EH (cell line): ENCODE results near the gene HES4.

Source experiments
- DNase-seq: peaks from one replicate; pipeline ENCODE4 v3.0.0-alpha.2; 2015; ENCODE audit warnings: low read depth

HES4 gene

DNA sequence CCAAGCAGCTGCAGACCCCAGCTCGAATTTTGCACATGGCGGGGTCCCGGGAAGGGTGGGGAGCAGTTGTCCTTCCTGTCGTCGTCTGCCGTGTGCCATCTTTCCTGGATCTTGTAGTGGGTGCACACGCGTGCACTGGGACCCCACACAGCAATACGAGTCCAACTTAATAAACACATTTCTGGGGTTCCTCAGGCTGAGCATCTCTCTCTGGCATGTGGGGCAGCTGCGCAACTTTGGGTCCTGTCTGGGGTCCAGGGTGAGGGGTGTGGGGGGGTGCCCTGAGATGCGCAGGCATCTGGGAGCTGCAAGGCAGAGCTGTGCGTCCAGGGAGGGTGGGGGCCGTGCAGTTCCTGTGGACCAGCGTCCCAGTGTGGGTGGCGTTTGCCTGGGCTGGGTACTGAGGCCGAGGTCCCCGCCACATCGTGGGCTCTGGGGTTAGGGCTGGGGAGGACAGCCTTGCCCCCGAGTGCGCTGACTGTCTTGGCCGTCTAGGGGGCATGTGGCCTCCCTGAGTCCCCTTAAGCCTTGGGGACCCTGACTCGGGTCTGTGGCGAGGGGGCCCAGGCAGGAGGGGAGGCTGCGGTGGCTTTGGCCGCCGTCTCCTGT, 34.3 kb downstream of the HES4 start:
- no peak for DNase-seq

DNA sequence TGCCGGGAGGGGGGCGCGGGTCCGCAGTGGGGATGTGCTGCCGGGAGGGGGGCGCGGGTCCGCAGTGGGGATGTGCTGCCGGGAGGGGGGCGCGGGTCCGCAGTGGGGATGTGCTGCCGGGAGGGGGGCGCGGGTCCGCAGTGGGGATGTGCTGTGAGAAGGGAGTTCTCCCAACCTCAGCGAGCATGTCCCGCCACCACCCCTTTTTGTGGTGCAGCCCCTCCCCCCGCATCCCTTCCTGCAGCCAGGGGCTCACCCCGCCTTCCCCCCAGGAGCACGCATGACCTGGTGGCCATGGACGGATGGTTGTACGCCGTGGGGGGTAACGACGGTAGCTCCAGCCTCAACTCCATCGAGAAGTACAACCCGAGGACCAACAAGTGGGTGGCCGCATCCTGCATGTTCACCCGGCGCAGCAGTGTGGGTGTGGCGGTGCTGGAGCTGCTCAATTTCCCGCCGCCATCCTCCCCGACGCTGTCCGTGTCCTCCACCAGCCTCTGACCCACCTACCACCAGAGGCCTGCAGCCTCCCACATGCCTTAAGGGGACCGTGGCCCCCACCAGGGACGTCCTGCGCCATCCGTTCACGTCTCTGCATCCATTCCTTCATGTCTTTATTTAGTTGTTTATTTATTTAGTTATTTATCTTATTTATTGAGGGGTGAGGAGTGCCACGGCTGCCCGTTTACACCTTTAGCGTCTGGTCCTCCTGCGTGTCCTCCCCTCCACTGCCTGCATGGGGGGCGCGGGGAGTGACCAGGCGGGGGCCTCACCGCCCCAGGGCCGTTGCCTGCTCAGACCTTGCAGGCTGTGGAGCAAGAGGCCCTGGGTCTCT, 35.0 kb downstream of the HES4 start:
- DNase-seq, result no peak

DNA sequence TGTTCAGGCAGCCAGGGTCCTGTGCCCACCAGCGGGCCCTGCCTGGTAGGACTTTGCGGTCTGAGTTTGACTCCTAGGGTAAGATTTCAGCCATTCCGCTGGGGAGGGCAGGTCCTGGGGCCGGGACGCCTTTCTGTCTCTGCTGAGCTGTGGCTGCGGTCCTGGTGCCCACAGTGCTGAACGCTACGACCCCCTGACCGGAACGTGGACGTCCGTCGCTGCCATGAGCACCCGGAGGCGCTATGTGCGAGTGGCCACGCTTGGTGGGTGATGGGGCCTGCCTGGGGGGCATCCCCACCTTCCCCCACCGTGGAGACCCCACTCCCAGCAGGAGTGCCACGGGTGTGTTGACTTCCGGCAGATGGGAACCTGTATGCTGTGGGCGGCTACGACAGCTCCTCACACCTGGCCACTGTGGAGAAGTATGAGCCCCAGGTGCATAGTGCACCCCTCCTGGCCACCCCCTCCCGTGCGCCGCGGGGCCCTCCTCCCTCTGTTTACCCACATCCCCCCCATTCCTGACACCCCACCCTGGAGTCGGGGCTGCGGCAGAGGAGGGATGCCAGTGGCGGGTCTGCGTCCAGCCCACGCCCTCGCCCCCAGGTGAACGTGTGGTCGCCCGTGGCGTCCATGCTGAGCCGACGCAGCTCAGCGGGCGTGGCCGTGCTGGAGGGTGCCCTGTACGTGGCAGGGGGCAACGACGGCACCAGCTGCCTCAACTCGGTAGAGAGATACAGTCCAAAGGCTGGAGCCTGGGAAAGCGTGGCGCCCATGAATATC, 36.0 kb downstream of the HES4 start:
- no peak for DNase-seq

DNA sequence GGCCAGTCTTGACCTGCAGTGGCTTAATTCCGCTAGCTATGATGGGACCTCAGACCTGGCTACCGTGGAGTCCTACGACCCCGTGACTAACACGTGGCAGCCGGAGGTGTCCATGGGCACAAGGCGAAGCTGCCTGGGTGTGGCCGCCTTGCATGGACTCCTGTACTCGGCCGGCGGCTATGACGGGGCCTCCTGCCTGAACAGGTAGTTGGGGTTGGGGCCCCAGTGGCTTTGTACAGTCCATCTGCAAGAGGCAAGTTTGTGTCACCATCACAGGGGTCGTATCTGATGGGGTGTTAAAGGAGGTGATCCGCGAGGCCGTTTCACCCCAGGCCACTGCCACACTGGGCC, 36.6 kb downstream of the HES4 start:
- no peak for DNase-seq

DNA sequence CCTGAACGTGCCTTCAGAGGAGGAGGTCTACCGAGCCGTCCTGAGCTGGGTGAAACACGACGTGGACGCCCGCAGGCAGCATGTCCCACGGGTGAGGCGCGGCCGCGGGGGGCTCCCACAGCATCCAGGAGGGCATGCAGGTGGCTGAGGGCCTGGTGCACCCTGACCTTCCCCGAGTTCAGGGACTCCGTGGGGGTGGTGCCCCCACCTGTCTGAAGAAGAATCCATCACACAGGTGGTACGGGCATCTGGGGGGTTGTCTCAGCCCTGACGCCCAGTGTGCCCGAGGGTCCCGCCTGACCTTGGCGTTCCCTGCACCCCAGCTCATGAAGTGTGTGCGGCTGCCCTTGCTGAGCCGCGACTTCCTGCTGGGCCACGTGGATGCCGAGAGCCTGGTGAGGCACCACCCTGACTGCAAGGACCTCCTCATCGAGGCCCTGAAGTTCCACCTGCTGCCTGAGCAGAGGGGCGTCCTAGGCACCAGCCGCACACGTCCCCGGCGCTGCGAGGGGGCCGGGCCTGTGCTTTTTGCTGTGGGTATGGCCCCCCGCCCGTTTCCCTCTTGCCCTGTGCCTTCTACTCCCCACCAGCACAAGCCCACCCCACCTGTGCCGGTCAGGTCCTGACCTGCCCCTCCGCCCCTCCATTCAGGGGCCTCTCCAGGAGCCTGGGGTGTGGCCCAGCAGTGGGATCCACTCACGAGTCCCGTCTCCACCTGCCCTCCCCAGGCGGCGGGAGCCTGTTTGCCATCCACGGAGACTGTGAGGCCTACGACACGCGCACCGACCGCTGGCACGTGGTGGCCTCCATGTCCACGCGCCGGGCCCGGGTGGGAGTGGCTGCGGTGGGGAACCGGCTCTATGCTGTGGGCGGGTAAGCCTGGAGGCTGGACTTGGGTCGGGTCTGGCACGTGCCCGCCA, 37.3 kb downstream of the HES4 start:
- no peak for DNase-seq

DNA sequence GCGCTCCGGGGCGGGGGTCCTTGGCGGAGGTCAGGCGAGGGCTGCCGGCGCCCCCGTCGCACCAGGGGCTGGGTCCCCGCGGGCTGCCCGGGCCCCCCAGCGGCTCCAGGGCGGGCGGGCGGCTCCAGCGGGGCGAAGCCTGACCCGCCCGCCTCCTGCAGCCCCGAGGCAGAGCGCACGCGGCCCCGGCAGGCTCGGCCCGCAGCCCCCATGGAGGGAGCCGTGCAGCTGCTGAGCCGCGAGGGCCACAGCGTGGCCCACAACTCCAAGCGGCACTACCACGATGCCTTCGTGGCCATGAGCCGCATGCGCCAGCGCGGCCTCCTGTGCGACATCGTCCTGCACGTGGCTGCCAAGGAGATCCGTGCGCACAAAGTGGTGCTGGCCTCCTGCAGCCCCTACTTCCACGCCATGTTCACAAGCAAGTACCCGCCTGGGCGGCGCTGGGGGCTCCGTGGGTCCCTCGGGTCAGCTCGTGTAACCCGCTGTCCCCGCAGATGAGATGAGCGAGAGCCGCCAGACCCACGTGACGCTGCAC, 38.7 kb downstream of the HES4 start:
- no peak for DNase-seq

DNA sequence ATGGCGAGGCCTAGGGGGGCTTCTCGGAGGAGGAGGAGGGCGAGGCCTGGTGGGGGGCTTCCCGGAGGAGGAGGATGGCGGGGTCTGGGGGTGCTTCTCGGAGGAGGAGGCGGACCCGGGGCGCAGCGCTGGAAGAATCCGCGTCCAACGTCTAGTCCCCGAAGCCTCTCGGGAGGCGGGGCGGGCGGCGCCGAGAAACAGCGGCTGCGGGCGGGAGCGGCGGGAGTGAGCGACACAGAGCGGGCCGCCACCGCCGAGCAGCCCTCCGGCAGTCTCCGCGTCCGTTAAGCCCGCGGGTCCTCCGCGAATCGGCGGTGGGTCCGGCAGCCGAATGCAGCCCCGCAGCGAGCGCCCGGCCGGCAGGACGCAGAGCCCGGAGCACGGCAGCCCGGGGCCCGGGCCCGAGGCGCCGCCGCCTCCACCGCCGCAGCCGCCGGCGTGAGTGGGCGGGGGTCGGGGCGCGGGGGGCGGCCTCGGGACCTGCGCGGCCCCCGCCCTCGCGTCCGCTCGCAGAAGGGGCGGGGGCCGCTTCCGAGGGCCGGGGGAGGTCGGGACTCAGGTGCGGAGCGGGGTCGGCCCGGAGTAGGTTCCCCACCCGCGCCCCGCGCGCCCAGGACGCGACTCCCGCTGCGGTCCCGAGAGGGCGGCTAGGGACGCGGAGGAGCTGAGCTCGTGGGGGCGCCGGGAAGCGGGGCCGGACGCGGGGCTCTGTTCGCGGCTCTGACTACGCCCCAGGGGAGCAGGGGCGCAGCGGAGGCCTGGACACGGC, 39.4 kb downstream of the HES4 start, which contains the start of gene KLHL17:
Gene KLHL17, plus strand, starts transcription at position 222 of the 769 bp plus-strand sequence. Its CDS starts 110 bp downstream, at position 332.
- DNase-seq, result peak; percentile 65

DNA sequence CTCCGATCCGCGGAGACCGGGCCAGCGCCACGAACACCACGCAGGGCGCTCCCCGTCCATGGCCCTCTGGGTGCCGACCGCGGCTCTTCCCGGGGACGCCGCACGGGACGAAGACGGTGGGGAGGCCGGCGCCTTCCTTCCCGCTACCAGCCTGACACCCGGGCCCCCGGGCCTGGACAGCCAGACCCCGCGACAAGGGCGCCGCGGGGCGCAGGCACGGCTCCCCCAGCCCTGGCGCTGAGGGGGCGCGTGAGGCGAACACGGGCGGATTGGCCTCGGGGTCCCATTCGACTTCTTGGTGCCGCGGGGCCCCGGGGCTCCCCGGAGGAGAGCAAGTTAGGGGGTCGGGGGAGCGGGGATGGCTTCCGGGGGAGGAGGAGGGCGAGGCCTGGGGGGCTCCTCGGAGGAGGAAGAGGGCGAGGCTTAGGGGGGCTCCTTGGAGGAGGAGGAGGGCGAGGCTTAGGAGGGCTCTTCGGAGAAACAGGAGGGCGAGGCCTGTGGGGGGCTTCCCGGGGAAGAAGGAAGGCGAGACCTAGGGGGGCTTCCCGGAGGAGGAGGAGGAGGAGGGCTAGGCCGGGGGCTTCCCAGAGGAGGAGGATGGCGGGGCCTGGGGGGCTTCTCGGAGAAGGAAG, 40.0 kb downstream of the HES4 start:
- no peak for DNase-seq

DNA sequence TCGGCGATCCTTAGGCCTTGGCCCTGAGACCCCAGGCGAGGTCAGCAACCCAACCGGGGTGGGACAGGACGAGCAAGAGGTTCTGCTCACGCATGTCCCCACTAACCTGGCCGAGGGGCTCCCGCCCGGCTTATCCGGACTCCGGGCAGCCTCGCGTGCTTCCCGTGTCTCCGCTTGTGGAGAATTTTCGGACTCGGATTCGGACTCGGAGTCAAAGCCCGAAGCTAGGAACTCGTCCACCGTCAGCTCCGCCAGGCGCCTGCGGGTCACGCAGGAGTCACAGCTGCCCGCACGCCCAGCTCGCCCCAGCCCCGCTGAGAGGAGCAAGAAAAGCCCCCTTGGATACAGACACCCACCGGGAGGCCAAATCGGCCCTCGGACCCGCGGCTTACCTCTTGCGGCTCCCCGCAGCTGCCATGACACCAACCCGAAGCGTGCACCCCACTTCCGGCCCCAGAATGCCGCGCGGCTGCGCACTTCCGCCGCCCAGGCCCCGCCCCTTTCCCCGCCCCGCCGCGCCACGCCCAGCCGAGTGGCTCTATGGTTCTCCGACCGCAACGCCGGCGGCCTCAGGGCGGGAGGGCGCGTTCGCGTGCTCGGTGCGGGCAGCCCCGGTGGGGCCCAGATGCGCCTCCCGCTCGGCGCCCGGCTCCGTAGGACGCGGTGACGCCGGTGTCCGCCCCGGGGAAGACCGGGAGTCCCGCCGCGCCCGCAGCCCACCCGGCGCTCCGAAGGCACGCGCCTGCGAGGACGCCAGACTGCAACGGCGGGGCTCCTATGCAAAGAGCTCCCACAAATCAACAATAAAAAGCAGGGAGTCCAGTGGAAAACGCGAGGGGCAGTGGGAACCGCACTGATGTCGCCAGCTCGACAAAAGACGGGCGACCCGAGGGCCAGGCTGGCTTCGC, 40.8 kb downstream of the HES4 start, which contains the start of gene NOC2L:
Gene NOC2L, minus strand, starts transcription at position 434 of the 908 bp plus-strand sequence. Its CDS starts 16 bp downstream, at position 418.
- peak; percentile 87 for DNase-seq

DNA sequence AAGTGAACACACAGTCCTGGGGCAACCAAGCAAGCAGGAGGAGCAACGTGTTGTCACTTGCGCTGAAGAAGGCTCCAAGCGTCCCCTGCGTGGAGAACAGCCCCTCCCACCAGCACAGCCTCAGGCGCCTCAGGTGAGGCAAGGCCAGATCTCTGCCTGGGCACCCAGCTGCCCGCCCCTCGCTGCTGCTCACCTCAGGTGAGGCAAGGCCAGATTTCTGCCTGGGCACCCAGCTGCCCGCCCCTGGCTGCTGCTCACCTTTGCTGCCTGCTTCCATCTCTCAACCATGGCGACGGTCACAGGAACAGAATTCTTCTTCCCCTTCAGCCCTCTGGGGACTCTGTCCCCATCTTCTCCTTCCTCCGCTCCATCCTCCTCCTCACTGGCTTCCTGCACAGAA, 43.3 kb downstream of the HES4 start:
- DNase-seq, result no peak

DNA sequence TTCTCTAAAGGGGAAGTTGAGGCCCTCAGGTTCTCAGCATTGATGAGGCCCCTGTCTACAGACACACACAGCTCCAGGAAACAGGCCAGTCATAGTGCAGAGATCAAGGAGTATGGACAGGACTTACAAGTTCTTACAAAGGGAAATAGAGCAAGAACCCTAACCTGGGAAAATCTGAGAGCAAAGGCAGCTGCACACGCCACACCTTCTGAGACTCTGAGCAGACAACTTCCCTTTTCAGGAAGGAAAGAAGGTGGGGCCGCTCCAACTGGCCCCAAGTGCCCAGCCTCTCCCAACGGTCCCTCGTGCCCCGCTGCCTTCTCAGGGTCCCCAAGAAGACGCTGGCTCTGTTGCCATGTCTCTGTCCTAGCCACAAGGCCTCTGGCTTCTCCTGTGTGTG, 44.4 kb downstream of the HES4 start:
- no peak for DNase-seq

DNA sequence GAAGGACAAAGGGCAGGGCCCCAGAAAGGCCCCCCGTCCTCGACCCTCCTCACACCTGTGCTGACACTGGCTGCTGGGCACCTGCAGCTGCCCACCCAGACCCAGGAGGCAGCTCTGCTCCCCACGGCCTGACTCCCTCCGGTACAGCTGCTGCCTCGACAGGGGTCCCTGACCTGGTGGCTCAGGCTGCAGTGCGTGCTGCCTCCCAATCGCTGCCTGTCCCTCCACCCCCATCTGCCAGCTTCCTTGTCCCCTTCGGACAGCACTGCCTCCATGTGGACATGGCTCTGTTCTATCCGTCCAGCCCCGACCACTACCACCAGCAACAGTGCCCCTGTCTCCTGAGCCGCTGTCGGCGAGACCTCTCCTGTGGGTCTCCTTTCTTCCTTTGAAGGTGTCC, 45.0 kb downstream of the HES4 start:
- DNase-seq, result no peak

DNA sequence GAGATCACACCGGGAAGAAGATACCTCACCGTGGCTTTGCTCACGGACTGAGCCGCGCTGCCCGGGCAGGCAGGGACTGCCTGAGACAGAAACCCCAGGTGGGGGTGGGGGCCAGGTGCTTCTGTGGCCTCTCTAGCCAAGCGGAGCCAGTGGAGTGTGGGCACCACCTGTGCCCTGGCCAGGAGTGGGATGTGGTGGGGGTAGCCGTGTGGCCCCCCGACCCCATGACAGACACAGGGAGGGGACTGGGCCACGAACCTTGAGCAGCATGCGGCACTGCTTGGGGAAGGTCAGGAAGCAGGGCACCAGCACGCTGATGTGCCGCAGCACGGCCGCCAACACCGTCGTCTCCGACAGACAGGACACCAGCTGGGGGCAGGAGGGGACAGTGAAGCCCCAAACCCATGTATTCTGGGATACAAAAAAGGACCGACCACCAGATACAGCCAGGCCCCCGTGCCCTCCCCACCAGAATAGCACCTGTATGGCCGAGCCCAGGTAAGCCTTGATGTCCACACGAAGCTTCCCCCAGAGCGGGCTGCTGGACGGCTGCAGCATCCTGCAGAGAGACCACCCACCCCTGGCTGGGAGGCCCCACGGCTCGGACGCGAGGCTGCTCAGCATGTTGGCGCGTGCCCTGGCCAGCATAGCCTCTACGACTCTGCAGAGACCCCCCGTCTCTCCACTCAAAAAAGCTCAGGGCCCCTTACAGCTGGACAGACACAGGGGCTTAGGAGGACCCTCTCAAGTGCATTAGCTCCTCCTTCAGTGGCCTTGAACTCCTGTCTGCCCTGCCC, 46.2 kb downstream of the HES4 start:
- no peak for DNase-seq

DNA sequence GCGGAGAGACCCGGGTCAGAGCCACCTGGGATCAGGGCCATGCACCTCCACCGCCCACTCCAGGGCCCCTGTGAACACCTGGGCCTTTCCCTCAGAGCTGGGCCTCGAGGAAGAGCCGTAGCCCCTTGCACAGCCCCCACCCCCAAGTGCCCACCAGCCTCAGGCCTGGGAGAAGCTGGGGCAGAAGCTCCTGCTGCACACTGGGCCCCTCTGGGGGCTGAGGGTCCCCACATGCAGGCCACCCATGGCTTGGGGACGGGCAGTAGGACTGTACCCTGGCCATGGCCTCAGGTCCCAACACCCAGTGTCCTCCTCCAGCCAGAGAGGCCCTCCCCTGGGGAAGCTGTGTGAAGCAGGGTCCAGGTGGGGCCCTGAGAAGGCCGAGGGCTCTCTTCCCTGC, 47.3 kb downstream of the HES4 start:
- no peak for DNase-seq

DNA sequence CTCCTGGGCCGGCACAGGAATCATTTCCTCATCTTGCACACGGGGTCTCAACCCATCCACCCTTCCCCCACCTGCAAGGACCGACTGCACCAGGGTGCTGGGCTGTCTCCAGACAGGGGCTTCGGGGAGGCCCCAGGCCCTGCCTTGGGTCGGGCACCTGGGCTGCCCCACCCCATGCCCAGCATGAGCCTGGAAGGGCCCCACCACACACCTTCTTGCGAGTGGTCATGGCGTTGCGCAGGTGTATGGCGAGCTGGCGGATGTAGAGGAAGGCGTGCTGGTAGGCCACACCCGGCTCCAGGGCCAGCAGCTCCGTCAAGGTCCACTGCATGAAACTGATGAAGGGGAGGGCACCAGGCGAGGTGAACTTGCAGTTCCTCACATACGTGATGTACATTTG, 47.7 kb downstream of the HES4 start:
- no peak for DNase-seq

DNA sequence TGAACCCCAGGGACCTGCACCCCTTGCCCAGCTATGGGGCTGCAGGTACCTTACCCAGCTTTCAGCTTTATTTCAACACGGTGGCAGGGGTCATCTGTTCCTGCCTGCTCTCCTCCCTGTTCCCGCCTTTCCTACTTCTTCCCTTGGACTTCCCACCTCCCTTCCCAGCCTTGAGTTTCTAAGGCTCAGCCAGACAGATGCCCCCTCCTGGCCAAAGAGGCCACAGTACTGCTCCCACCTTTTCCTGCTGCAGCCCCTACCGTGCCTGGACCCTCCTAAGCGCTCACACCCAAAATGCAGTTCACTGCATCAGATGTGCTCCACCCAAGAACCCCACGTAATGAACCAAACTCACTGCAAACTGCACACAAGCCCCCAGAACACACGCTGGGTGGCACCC, 48.5 kb downstream of the HES4 start:
- DNase-seq, result peak; percentile 53

DNA sequence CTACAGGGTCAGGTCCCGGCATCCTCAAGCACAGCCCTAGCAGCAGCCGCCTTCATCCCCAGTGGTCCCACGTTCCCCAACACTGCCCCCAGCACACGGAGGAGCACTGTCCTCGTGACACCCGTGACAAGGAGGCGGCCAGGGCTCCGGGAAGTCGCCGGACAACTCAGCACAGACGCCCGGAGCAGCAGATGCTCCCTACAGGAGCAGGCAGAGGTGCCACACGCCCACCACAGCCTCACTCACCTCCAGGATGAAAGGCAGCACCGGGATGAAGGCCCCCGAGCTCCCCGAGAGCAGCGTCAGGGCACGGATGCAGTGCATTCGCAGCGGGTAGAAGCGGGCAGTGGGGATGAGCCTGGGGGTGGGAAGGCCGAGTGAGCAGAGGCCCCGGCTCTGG, 49.0 kb downstream of the HES4 start:
- no peak for DNase-seq

DNA sequence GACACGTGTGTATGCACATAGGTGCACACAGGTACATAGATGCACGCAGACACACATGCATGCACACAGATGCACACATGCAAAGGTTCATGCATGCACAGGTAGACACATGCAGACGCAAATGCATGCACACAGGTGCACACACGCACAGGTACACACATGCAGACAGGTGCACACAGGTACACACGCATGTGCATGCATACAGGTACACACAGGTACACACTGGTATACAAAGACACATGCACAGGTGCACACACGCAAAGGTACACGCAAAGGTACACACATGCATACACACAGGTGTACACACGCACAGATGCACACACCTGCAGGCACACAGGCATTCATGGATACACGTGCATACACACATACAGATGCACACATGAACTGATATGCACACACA, 49.6 kb downstream of the HES4 start:
- DNase-seq, result no peak
